Measurements from ENCODE around the gene ANKFY1.
"Not testable (repeated sequence)": the region's sequence is repeated elsewhere in the genome, so short reads cannot be mapped to it uniquely, and the experiment has no call there.

ANKFY1 gene

DNA sequence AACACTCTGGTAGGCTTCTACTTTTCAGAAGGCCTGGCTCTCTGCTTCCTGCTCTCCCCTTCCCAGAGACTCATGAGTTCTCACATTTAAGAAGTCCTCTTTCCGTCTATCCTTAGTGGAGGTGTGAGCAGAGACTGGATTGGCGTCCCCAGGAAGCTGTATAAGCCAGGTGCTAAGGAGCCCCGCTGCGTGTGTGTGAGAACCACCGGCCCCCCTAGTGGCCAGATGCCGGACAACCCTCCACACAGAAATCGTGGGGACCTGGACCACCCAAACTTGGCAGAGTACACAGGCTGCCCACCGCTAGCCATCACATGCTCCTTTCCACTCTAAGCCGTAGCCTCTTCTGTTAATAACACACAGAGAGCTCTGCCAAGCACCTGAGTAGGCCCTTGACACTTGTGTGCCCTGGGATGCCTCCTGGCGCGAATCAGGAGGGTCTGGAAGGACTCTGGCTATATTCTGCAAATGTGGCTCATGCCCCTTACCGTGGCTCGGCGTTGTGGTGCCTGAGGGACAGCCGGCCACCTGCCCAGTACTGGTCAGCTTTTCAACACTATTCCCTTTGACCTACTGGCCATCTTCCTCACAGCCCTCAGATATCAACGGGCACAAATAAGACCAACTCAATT is 106.9 kb downstream of the ANKFY1 start:
- no peak for DNase-seq (ENCODE audit: low read depth in 3 of 3)

DNA sequence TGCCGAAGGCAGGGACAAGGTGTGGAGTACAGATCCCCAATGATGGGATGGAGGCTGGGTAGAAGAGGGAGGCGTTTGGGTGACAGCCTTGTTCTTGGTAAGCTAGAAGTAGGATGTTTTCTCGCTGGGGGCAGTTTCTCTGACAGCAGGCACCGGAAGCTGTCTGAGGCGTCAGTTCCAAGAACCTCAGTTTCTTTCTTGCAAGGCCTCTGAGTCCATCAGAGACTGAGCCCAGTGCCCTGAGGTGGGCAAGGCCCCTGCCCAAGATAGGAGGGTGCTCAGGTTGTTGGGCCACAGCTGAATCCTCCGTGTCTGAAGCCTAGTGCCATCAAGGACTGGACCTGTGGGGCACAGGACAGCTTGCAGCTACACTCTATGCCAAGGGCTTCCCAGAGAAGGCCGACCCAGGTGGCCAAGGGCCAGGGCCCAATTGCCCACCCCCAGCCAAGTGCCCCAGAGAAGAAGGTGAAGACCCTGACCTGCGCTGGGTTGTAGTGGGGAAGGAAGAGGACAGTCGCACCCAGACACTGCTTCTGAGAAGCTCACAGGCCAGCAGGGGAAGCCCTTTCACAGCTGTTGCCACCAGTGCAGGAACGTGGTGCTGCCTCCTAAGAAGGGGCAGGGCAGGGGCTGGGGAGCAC is 107.7 kb downstream of the ANKFY1 start:
- DNase-seq (ENCODE audit: low read depth in 3 of 3) = no peak

DNA sequence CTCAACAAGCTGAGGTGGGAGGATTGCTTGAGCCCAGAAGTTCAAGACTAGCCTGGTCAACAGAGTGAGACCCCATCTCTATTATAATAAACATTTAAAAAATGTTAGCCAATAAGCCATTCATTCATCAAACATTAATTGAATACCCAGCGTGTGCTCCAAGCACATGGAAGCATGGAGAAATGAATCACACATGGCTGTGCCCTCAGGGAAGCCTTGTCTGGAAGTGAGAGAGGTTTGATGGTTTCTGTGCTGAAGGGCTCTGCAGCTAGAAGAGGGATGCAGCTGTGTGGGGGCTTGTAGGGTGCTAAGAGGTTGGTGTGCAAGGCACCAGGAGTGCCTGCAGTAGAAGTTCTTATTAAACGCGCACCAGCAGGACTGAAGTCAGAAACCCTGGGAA is 109.6 kb downstream of the ANKFY1 start:
- no peak for DNase-seq (ENCODE audit: low read depth in 3 of 3)

DNA sequence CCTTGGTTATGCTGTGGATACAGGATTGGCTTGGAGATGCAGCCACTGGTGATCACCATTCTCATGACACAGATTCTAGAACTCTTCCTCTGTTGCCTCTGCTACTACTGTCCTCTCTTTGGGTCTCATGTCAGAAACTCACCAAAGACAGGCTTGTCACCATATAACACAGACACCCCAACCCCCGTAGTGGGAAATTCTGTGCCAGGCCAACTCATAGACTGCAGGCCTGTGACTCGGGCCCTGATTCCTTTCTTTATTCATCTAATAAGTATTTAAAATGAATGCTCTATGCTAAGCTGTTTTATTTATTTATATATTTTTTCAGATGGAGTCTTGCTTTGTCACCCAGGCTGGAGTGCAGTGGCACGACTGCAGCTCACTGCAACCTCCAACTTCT is 111.3 kb downstream of the ANKFY1 start:
- DNase-seq (ENCODE audit: low read depth in 3 of 3) = no peak

DNA sequence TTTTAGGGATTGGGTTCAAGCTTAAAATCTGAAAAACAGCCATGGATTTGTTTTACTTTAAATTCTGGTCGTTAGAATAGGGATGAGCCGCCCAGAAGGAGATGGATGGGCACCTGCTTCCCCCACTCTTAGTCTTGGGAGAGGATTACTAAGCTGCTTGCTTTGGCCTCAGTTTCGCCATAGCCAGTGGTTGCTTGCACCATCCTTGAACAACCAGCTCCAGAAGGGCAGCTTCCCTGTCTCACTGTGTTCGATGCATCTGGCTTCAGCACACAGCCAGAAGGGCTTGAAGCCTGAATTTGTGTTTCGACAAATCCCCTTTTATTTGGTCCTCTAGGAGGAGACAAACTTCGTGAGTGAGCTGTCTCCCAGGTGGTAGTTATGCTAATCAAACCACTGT is 113.7 kb downstream of the ANKFY1 start:
- no peak for DNase-seq (ENCODE audit: low read depth in 3 of 3)

DNA sequence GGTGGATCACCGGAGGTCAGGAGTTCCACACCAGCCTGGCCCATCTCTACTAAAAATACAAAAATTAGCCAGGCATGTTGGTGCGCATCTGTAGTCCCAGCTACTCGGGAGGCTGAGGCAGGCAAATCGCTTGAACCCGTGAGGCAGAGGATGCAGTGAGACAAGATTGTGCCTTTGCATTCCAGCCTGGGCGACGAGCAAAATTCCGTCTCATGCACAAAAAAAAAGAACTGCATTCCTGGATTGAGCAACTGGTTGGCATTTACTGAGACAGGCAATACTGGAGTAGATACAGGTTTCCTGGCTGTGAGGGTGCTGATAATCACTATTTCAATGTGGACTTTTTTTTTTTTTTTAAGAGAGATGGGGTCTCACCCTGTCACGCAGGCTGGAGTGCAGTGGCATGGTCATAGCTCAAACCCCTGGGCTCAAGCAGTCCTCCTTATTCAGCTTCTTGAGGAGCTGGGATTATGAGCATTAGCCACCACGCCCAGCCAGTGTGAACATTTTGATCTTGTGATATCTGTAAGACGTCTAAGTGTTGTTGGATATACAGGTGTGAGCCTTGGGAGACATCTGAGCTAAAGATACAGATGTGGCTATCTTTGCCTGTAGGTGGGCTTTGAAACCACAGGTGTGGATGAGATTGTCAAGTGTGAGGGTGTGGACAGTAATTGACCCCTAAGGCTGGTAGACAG is 115.0 kb downstream of the ANKFY1 start:
- no peak for DNase-seq (ENCODE audit: low read depth in 3 of 3)

DNA sequence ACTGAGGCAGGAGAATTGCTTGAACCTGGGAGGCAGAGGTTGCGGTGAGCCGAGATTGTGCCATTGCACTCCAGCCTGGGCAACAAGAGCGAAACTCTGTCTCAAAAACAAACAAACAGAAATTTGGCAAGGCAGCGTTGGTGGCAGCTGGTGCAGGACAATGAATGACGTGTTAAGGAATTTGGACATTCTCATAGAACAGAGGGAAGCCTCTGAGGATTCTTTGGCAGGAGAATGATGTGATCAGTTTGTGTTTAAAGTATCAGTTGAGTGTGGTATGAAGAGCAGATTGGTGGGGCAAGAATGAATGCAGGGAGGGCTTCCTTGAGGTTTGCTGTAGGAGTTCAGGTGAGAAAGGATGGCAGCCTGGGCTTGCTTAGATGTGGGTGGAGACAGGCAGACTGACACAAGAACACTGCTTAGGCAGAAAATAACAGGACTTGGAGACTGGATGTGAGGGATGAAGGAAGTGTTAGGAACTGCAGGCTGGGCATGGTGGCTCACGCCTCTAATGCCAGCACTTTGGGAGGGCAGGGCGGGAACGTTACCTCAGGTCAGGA is 115.9 kb downstream of the ANKFY1 start:
- DNase-seq (ENCODE audit: low read depth in 3 of 3) = no peak

DNA sequence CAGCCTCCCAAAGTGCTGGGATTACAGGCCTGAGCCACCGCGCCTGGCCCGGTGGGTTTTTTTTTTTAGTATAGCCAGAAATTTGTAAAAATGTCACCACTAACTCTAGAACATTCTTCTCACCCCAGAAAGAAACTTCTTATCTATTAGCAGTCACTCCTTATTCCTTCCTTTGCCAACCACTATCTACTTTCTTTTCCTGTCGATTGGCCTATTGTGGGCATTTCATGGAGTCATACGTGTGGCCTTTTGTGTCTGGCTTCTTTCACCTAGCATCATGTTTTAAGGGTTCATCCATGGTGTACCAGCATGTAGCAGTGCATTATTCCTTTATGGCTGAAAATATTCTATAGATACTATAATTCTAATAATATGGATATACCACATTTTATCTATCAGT is 117.1 kb downstream of the ANKFY1 start:
- DNase-seq (ENCODE audit: low read depth in 3 of 3) = no peak

DNA sequence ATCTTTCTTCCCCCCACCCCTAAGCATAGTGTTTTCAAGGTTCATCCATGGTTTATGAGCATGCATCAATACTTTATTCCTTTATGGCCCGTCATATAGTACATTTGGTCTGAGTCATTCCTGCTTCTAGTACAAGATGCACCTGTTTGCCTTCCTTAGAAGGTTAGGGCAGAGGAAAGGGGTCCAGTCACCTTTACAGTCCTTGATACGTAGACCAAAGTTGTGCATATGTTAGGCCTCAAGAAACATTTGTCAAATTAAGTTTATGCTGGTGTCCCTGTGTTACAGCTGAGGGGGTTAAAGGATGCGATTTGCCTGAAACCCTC is 119.4 kb downstream of the ANKFY1 start:
- DNase-seq (ENCODE audit: low read depth in 3 of 3) = no peak

DNA sequence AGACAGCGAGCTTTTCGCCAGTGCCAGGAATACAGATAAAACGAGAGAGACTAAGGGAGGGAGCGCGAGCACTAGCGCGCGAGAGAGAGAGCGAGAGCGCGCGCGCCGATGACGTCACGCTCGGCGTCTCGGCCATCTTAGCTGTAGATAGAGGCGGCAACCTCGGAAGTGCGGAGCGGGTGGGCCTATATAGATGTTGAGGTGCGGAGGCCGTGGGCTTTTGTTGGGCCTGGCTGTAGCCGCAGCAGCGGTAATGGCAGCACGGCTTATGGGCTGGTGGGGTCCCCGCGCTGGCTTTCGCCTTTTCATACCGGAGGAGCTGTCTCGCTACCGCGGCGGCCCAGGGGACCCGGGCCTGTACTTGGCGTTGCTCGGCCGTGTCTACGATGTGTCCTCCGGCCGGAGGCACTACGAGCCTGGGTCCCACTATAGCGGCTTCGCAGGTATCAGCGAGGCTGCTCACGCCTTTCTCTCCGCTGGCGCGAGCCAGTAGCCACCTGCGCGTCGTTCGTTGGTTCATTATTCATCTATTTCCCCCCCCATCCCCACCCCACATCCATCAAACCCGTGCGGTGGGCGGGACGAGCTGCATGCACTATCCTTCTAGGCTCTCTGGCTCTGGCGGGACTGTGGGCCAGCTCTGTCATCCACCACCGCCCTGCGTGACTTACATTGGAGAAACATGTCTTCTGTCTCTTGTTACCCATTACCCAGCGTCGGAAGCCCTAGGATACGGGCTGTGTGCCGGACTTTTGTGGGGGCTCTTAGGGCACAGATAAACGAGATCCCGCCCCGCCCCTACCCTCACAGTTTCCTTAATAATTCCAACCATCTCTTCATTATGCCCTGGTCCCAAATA is 120.0 kb downstream of the ANKFY1 start:
- DNase-seq (ENCODE audit: low read depth in 3 of 3) = peak; percentile 75 to 83 (median 82)

DNA sequence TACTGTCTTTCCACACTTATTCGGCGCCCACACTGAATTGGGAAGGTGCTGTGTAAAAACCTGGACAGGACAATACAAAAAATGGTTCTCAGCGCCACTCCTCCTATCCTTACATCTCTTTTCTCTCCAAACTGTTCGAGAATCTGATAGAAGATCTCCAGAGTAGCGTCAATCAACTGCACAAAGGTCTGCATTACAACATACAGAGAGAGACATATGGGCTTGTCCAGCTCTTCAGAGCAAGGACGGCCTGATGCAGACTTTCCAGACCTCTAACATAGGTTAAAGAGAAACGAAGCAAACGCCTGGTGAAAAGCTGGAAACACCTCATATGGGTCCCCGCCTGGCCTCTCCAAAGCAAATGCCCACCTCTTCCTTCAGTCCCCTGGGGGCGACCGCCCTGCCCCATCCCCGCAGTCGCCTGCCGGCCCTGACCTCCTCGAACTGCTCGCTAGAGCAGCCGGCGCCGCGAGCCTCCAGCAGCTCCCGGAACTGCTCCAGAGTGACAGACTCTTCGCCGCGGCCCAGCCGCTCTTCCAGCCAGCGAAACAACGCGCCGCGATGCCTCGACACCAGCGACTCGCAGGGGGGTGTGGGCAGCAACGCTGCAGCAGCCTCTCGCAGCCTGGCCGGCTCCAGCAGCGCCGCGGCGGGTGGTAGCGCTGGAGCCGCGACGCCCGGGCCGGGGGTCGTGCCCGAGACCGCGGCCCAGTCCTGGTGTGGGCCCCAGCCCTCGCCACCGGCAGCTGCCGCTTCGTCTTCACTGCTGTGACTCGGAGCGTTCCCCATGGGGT is 121.5 kb downstream of the ANKFY1 start:
- DNase-seq (ENCODE audit: low read depth in 3 of 3) = peak in 2 of 3 donors; percentile 6 to 16

DNA sequence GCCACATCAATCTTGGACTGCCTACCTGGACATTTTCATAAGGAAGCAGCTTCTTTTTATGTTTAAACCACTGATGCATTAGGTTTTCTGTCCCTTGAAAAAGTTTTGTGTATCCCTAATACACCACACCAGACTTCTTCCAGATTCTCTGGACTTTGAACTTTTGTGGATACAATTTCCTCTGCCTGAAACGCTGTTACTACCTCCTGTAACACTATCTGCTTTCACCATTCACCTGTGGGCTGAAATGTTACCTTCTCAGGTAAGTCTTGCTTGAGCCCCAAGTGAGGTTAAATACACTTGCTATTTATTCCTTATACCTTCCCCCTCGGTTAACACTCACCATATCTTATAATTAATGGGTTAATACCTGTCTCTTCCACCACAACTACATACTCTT is 123.7 kb downstream of the ANKFY1 start:
- no peak for DNase-seq (ENCODE audit: low read depth in 3 of 3)

DNA sequence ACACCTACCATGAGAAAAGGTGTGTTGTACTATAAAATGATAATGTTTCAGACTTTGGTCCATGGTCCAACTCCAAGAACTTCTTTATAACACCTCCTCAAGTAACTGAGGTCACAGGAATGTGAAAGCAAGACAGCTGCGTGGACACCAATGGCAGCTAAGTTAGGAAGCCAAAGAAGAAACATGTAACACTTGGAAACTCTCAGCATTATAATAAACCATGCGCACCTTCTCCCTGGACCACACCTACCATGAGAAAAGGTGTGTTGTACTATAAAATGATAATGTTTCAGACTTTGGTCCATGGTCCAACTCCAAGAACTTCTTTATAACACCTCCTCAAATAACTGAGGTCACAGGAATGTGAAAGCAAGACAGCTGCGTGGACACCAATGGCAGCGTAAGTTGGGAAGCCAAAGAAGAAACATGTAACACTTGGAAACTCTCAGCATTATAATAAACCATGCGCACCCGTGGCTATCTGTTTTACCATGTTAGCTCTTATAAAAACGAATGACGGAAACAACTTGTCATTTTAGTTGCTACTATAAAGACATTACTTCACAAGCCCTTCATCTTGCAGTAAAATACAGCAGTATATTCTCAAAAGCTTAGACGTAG is 124.8 kb downstream of the ANKFY1 start:
- DNase-seq (ENCODE audit: low read depth in 3 of 3) = not testable (repeated sequence)

DNA sequence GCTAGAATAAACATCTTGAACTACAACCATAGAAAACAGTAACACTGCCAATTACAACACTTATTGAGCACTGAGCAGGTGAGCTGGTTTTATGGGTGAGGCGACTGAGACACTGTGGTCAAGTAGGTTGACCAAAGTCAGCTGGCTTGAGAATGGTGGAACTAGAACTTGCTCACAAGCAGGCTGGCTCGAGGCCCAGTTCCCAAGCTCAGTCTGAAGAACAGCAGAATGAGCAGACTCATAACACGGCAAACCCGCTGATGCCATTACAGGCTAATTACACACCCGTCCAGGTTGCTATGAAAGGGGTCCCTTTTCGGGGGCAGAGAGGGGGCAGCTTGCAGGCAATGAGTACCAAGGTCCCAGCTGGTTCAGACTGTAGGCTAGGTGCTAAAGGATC is 127.4 kb downstream of the ANKFY1 start:
- DNase-seq (ENCODE audit: low read depth in 3 of 3) = no peak

DNA sequence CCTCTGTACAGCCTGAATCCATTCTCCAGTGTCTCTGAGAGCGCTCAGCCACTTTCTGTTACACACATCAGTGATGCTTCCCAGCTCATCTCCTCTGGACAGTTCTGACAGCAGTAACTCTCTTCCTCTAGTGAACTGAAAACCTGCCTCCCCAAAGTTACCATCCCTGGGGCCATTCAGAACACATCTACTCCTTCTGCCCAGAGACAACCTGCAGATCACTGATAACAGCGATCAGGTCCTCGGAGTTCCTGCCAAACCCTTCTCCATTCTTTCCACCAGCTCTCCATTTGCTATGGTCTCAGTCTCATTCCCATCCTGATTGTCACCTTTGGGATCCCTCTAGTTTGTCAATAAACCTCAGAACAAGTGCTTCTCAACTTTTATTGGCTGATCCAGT is 128.3 kb downstream of the ANKFY1 start:
- no peak for DNase-seq (ENCODE audit: low read depth in 3 of 3)

DNA sequence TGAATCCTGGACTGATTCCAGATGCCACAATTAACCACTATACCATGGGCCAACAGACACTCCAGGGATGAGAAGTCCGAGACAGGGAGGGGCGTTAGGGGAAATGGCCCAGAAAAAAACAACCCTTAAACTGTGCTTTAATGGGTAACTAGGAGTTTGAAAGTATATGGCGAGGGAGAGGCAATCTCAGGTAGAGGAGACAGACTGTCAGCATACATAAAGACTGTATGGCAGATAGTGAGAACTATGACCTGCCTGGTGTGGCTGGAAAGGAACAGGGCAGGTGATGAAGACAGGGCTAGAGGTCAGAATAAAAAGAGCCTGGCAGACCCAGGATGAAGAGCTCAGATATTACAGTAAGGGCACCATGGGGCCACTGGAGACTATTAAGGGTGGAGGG is 129.1 kb downstream of the ANKFY1 start:
- DNase-seq (ENCODE audit: low read depth in 3 of 3) = no peak

DNA sequence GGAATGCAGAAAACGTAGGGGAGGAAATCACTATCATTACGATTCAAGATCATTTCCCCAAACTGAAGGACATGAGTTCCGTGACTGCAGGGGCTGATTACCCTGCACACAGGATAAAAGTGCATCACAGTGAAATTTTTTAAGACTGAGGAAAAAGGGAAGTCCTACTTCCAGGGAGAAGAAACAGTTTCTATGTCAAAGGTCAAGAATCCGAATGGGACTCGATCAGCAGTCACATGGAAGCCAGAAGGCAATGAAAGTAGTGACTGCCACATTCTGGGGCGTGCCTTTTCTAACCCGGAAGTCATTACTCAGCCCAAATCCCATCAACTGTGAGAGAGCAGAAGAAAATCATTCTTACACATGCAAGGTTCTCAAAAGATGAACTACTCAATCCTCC is 133.1 kb downstream of the ANKFY1 start:
- DNase-seq (ENCODE audit: low read depth in 3 of 3) = no peak

DNA sequence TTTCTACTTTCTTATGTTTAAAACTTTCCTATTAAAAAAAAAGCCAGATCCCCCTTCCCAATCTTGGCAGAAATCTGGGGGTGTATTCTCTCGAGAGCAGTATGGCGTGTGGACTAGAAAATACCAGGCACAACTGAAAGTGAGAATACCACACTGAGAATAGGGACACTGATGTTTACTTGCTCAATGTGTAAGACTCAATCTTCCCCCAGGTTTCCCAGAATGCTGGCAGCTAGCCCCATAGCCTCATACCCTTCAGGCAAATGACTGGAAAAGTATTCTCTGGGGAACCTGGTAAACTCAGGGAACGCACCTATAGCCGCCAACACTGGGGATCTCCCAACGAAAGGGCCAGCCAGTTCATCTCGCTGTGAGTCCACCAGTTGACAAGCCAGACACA is 136.2 kb downstream of the ANKFY1 start:
- DNase-seq (ENCODE audit: low read depth in 3 of 3) = no peak

DNA sequence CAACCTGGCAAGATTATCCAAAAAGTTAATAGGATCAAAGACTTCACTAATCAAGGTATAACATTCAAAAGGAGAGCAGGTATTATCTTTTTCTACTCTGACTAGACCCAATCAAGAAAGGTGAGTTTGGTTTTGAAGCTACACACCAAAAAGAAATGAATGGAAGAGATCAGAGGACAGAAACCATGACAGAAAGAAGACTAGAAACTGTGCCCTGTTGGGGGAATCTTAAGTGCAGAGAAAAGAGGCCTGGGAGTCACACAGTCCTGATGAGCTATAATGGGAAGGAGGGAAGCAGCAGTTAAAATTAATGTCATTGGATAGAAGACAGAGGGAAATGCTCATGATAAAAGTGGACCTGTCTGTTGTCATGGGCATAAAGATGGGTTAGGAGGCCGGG is 138.2 kb downstream of the ANKFY1 start:
- DNase-seq (ENCODE audit: low read depth in 3 of 3) = no peak

DNA sequence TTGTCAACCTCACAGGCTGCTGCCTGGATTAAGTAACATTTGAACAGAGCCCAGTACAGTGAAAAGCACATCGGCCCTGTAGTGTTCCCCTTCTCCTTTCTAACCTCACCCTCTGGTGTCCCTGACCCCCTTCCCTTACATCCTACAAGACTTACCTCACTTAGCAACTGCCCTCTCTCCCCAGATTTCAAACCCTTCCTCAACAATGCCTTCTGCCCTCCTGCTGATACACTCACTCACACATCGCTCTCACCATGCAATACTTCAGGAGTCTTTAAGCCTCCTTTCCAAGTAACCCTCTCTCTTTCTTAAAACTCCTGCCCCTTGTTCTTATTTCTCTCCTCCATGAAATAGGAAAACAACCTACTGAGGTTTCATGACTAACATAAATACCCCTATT is 138.8 kb downstream of the ANKFY1 start:
- DNase-seq (ENCODE audit: low read depth in 3 of 3) = no peak

DNA sequence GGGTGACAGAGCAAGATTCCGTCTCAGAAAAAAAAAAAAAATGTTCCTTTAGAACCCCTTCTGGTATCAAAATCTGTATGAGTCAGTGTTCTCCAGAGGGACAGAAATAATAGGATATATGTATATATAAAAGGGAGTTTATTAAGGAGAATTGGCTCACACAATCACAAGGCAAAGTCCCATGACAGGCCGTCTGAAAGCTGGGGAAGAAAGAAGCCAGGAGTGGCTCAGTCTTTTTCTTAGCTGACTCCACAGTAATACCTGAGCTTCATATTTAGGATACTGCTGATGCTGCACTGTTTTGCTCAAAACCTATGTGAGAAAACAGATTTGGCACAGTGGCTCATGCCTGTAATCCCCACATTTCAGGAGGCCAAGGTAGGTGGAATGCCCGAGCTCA is 143.4 kb downstream of the ANKFY1 start:
- DNase-seq (ENCODE audit: low read depth in 3 of 3) = no peak
